ENCODE data around the gene KAZN.

Gene KAZN

GRCh38 chr1:15043934-15044333 is 445.4 kb downstream of the KAZN start:
- H2AFZ ChIP-seq (ENCODE audit: low read length): no peak overlapping the region
- no peak overlapping the region for H3K9ac ChIP-seq (ENCODE audit: low read length)
- no peaks in the 10 kb centered on the region for H3K9me2 ChIP-seq (replicated peaks; ENCODE audit: insufficient read depth, low read length)
- no peak overlapping the region for H3K4me2 ChIP-seq (ENCODE audit: low read depth, low read length)
- DNase-seq: no peak
- H3K9me3 ChIP-seq (replicated peaks; ENCODE audit: insufficient read depth, low read length): no peaks in the 10 kb centered on the region
- H4K20me1 ChIP-seq (ENCODE audit: insufficient read depth, low read length): no peaks in the 10 kb centered on the region
- no peaks in the 10 kb centered on the region for H3K36me3 ChIP-seq (replicated peaks; ENCODE audit: insufficient read depth, low read length)
- H3K4me3 ChIP-seq (ENCODE audit: low read length): no peak overlapping the region
- H3K4me1 ChIP-seq (ENCODE audit: low read length): no peaks in the 10 kb centered on the region
- no peaks in the 10 kb centered on the region for H3F3A ChIP-seq (ENCODE audit: insufficient read depth, low read length)
- no peaks in the 10 kb centered on the region for H3K27me3 ChIP-seq (replicated peaks; ENCODE audit: insufficient read depth, low read length)
- H3K79me2 ChIP-seq (ENCODE audit: low read length): no peaks in the 10 kb centered on the region
- no peak overlapping the region for H3K27ac ChIP-seq (ENCODE audit: low read length)
- TF ChIP-seq CTCF (IDR thresholded peaks at IDR 0.05; ENCODE audit: low read length) (no peak), EZH2 (optimal IDR thresholded peaks at IDR 0.05; ENCODE audit: low read depth, low read length) (no peak), EZH2phosphoT487 (IDR thresholded peaks at IDR 0.05; ENCODE audit: low read length) (no peak)

- Histone ChIP-seq H3K27me3 (replicated peaks; ENCODE audit: insufficient read depth, low read length) (no peaks in the 10 kb centered on the region), H3K4me2 (ENCODE audit: low read depth, low read length) (no peak overlapping the region)
- TF ChIP-seq EZH2 (optimal IDR thresholded peaks at IDR 0.05; ENCODE audit: low read depth, low read length): no peak
- TF ChIP-seq CTCF (IDR thresholded peaks at IDR 0.05; ENCODE audit: low read length): no peak
- no peak for TF ChIP-seq EZH2phosphoT487 (IDR thresholded peaks at IDR 0.05; ENCODE audit: low read length)
Measured at GRCh38 chr1:15045123-15045522, 446.6 kb downstream of the KAZN start.

GRCh38 chr1:15046487-15047165 is 448.1 kb downstream of the KAZN start:
- TF ChIP-seq EZH2 (optimal IDR thresholded peaks at IDR 0.05; ENCODE audit: low read depth, low read length) (no peak), CTCF (IDR thresholded peaks at IDR 0.05; ENCODE audit: low read length) (peak; percentile 90)
- H3K4me2 ChIP-seq (ENCODE audit: low read depth, low read length): no peak overlapping the region
- H3K9me3 ChIP-seq (replicated peaks; ENCODE audit: insufficient read depth, low read length): no peaks in the 10 kb centered on the region
- no peaks in the 10 kb centered on the region for H3K79me2 ChIP-seq (ENCODE audit: low read length)
- H3K9ac ChIP-seq (ENCODE audit: low read length): no peak overlapping the region
- no peak overlapping the region for H2AFZ ChIP-seq (ENCODE audit: low read length)
- no peak overlapping the region for H3K27ac ChIP-seq (ENCODE audit: low read length)
- no peak overlapping the region for H3K4me3 ChIP-seq (ENCODE audit: low read length)
- H4K20me1 ChIP-seq (ENCODE audit: insufficient read depth, low read length): no peaks in the 10 kb centered on the region
- no peaks in the 10 kb centered on the region for H3F3A ChIP-seq (ENCODE audit: insufficient read depth, low read length)
- H3K9me2 ChIP-seq (replicated peaks; ENCODE audit: insufficient read depth, low read length): no peaks in the 10 kb centered on the region
- DNase-seq: peak; percentile 57
- H3K27me3 ChIP-seq (replicated peaks; ENCODE audit: insufficient read depth, low read length): no peaks in the 10 kb centered on the region
- H3K4me1 ChIP-seq (ENCODE audit: low read length): no peaks in the 10 kb centered on the region
- H3K36me3 ChIP-seq (replicated peaks; ENCODE audit: insufficient read depth, low read length): no peaks in the 10 kb centered on the region

More at GRCh38 chr1:15045123-15045522, 446.6 kb downstream of the KAZN start:
- Histone ChIP-seq H3K36me3 (replicated peaks; ENCODE audit: insufficient read depth, low read length) (no peaks in the 10 kb centered on the region), H3K9ac (ENCODE audit: low read length) (no peak overlapping the region), H2AFZ (ENCODE audit: low read length) (no peak overlapping the region), H4K20me1 (ENCODE audit: insufficient read depth, low read length) (no peaks in the 10 kb centered on the region), H3K4me1 (ENCODE audit: low read length) (no peaks in the 10 kb centered on the region), H3F3A (ENCODE audit: insufficient read depth, low read length) (no peaks in the 10 kb centered on the region), H3K79me2 (ENCODE audit: low read length) (no peaks in the 10 kb centered on the region), H3K9me3 (replicated peaks; ENCODE audit: insufficient read depth, low read length) (no peaks in the 10 kb centered on the region), H3K4me3 (ENCODE audit: low read length) (no peak overlapping the region), H3K9me2 (replicated peaks; ENCODE audit: insufficient read depth, low read length) (no peaks in the 10 kb centered on the region), H3K27ac (ENCODE audit: low read length) (no peak overlapping the region)
- no peak for DNase-seq

Measured in MM.1S (cell line).